OCI-LY1 (cell line): ENCODE results near the gene HAUS2.

ENCODE experiments used
- EZH2 ChIP-seq: fragments of 200-600 bp; sonication (generic), shearing (Covaris generic); IDR thresholded peaks from 2 replicates; pipeline ENCODE4 v1.8.0; 2017; ENCODE audit warnings: borderline replicate concordance, mixed run types, mild to moderate bottlenecking, antibody characterized with exemption, low read length, moderate library complexity, mixed read lengths
- TF ChIP-seq, protein P1 (sequence below): fragments of 200-600 bp; sonication (generic), shearing (Covaris generic); IDR thresholded peaks from 2 replicates; pipeline ENCODE4 v1.5.1; 2017; ENCODE audit warnings: mild to moderate bottlenecking, antibody characterized with exemption, low read length, moderate library complexity, mixed read lengths

DNA sequence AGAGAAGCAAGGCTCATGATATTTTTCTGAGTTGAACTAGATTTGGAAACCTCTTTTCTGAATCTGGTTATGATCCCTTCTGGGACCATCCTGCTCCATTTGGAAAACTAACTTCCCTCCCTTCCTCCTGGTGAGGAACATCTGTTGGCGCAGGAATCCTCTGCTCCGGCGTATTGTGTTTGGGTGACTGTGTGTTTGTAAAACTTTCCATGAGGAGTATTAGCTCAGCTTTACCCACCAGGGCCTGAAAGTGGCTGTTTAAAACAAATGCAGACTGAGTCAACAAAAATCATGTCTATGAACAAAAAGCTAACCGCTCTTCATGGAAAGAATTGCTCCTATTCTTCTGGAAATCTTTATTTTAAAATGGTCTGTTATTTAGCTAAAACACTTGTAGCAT lies 44.5 kb downstream of the HAUS2 start:
- TF ChIP-seq, protein P1, sequence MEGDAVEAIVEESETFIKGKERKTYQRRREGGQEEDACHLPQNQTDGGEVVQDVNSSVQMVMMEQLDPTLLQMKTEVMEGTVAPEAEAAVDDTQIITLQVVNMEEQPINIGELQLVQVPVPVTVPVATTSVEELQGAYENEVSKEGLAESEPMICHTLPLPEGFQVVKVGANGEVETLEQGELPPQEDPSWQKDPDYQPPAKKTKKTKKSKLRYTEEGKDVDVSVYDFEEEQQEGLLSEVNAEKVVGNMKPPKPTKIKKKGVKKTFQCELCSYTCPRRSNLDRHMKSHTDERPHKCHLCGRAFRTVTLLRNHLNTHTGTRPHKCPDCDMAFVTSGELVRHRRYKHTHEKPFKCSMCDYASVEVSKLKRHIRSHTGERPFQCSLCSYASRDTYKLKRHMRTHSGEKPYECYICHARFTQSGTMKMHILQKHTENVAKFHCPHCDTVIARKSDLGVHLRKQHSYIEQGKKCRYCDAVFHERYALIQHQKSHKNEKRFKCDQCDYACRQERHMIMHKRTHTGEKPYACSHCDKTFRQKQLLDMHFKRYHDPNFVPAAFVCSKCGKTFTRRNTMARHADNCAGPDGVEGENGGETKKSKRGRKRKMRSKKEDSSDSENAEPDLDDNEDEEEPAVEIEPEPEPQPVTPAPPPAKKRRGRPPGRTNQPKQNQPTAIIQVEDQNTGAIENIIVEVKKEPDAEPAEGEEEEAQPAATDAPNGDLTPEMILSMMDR = no peak
- no peak for TF ChIP-seq EZH2
